ENCODE measurements around the gene DBNL.

The DBNL gene

DNA sequence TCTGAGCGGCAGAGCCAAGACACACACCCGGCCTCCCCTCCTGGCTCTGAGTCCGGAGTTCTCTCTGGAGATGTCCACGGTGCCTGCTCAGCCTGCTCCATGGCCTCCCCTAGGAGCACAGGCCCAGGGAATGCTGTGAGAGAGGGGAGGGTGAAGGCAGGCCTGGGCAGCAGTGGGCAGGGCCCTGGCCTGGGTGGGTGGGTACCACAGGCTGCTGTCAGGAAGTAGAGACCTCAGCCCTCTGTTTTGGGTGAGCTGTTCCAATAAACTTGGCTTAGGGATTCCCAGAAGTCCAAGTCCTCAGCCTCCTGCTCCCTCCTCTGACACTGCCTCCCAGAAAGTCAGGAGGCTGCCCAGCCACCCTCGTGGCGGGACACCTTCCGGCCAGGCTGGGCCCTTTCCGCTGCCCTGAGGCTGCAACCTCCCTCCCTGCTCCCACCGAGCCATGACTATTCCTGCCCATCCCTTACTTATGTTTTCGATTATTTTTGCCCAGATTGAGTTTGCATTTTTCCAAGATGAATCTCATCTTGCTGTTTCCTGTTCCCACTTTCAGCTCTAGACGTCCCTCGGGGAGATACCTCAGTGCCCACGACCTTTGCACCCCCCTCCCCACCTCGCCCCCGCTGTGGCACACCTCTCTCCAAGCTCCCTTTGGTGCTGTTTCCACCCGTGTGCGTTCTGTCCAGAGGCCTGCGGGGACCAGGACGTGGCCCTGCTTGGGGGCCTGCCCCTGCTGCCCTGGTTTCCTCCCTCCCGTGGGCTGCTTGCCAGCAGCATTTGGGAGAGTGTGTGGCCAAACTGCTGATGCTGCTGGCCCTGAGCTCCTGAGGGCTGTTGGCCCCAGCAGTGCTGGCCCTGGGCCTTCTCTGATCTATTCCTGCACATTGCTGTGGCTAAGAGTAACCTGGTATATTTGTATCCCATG lies 43.7 kb downstream of the DBNL start:
- Histone ChIP-seq H3K36me3 (ENCODE audit: control insufficient read depth, insufficient read depth, low read length) (no peaks in the 10 kb centered on the region), H3K4me3 (ENCODE audit: low read length) (no peak overlapping the region), H3K4me1 (ENCODE audit: control insufficient read depth, insufficient read depth, low read length) (no peaks in the 10 kb centered on the region), H3K9ac (ENCODE audit: low read length) (peak overlapping the region; percentile 17), H3K9me3 (ENCODE audit: control insufficient read depth, low read length) (no peaks in the 10 kb centered on the region), H3K27me3 (ENCODE audit: control insufficient read depth, insufficient read depth, low read length) (no peaks in the 10 kb centered on the region)

GRCh38 chr7:44093102-44093641 lies 48.7 kb downstream of the DBNL start:
- H3K36me3 ChIP-seq (ENCODE audit: control insufficient read depth, insufficient read depth, low read length), result no peaks in the 10 kb centered on the region
- no peaks in the 10 kb centered on the region for H3K27me3 ChIP-seq (ENCODE audit: control insufficient read depth, insufficient read depth, low read length)
- no peak overlapping the region for H3K9ac ChIP-seq (ENCODE audit: low read length)
- H3K9me3 ChIP-seq (ENCODE audit: control insufficient read depth, low read length), result no peaks in the 10 kb centered on the region
- H3K4me3 ChIP-seq (ENCODE audit: low read length), result no peak overlapping the region
- no peaks in the 10 kb centered on the region for H3K4me1 ChIP-seq (ENCODE audit: control insufficient read depth, insufficient read depth, low read length)

GRCh38 chr7:44094365-44094764 lies 49.9 kb downstream of the DBNL start:
- no peaks in the 10 kb centered on the region for H3K36me3 ChIP-seq (ENCODE audit: control insufficient read depth, insufficient read depth, low read length)
- no peaks in the 10 kb centered on the region for H3K4me1 ChIP-seq (ENCODE audit: control insufficient read depth, insufficient read depth, low read length)
- no peak overlapping the region for H3K4me3 ChIP-seq (ENCODE audit: low read length)
- no peaks in the 10 kb centered on the region for H3K9me3 ChIP-seq (ENCODE audit: control insufficient read depth, low read length)
- H3K27me3 ChIP-seq (ENCODE audit: control insufficient read depth, insufficient read depth, low read length), result no peaks in the 10 kb centered on the region
- no peak overlapping the region for H3K9ac ChIP-seq (ENCODE audit: low read length)

GRCh38 chr7:44094883-44095592 lies 50.5 kb downstream of the DBNL start:
- Histone ChIP-seq H3K9me3 (ENCODE audit: control insufficient read depth, low read length) (no peaks in the 10 kb centered on the region), H3K9ac (ENCODE audit: low read length) (no peak overlapping the region), H3K36me3 (ENCODE audit: control insufficient read depth, insufficient read depth, low read length) (no peaks in the 10 kb centered on the region), H3K27me3 (ENCODE audit: control insufficient read depth, insufficient read depth, low read length) (no peaks in the 10 kb centered on the region), H3K4me3 (ENCODE audit: low read length) (no peak overlapping the region), H3K4me1 (ENCODE audit: control insufficient read depth, insufficient read depth, low read length) (no peaks in the 10 kb centered on the region)

DNA sequence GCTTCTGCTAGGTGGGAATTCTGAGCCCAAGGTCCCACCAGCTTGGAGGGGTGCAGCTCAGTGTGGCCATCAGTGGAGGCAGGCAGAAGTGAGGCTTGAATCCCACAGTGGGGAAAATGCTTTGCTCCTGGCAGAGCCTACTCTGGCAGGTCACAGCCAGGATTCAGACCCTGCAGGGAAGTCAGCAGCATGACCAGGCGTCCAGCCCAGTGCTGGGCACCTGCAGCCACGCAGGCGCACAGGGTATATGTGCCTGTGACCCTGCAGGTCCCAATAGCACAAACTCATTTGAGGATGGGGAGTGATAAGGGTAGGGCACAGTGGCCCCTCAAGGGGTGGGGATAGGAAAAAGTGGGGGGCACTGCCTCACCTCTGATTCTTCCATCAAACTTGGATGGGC lies 51.3 kb downstream of the DBNL start:
- H3K9ac ChIP-seq (ENCODE audit: low read length), result no peak overlapping the region
- H3K4me3 ChIP-seq (ENCODE audit: low read length), result no peak overlapping the region
- peaks cover 5% of the 10 kb centered on the region for H3K4me1 ChIP-seq (ENCODE audit: control insufficient read depth, insufficient read depth, low read length)
- no peaks in the 10 kb centered on the region for H3K36me3 ChIP-seq (ENCODE audit: control insufficient read depth, insufficient read depth, low read length)
- H3K27me3 ChIP-seq (ENCODE audit: control insufficient read depth, insufficient read depth, low read length), result no peaks in the 10 kb centered on the region
- no peaks in the 10 kb centered on the region for H3K9me3 ChIP-seq (ENCODE audit: control insufficient read depth, low read length)

DNA sequence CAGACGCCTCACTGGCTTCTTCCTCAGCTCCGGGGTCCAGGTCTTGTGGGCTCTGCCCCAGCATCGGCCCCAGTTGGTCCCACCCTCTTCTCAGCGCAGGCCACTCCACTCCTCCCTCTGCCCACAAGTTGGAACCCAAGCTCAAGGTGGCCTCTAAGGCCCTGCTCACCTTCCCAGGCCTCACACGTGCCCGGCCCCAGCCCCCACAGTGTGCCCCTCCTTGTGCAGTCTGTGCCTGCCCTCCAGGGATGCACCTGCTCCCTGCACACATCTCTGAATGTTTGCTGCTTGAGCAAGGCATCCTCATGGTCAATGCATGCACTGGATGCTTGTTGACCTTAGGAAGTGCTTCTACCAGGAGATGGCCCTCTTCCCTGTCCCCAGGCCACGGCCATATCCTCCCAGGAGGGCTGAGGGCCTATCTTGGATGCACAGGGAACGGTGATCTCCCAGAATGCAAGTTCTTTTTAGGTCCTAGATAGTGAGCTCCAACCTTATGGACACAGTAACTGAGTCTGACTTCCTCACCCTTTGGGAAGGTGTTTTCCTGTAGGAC lies 51.9 kb downstream of the DBNL start:
- Histone ChIP-seq H3K36me3 (ENCODE audit: control insufficient read depth, insufficient read depth, low read length) (no peaks in the 10 kb centered on the region), H3K27me3 (ENCODE audit: control insufficient read depth, insufficient read depth, low read length) (no peaks in the 10 kb centered on the region), H3K4me3 (ENCODE audit: low read length) (no peak overlapping the region), H3K9me3 (ENCODE audit: control insufficient read depth, low read length) (no peaks in the 10 kb centered on the region), H3K9ac (ENCODE audit: low read length) (no peak overlapping the region), H3K4me1 (ENCODE audit: control insufficient read depth, insufficient read depth, low read length) (peaks cover 5% of the 10 kb centered on the region)

DNA sequence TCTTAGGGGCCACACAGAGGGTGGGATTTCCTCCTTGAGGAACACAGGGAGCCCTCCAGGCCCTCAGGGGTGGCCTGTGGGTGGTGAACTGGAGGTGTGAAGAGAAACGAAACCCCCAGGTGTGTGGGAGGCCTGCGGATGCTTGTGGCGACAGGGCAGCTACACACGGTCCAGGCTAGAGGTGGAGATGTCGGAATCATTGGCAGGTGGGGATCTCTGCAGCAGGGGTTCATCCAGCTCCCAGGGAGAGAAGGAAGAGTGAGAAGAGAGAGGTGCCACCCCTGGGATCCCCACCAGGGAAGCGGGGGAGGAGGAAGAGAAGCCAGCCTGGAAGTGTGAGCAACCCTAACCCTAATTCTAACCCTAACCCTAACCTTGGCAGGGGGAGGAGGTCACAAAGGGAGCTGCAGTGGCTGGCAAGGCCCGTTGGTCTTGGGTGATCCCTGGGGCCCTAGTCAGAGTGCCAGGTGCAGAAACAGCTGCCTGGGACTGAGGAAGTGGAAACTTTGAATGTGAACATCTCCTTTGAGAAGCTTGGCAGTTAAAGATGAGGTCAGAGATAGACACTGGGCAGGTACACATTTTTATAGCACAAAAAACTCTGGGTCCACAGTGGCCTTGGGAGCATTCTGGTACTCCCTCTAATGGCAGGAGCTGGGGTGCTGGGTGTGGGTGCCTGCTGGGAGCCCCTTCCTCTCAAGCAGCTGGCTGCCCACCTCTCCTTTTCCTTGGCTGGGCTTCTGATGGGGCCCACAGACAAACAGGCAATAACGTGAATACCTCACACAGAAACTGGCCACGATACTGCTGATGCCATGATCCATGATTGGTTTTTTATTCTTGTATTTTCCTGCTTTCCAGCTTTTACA lies 52.8 kb downstream of the DBNL start:
- Histone ChIP-seq H3K4me1 (ENCODE audit: control insufficient read depth, insufficient read depth, low read length) (peaks cover 5% of the 10 kb centered on the region), H3K9ac (ENCODE audit: low read length) (no peak overlapping the region), H3K9me3 (ENCODE audit: control insufficient read depth, low read length) (no peaks in the 10 kb centered on the region), H3K27me3 (ENCODE audit: control insufficient read depth, insufficient read depth, low read length) (peaks cover under 1% of the 10 kb centered on the region), H3K4me3 (ENCODE audit: low read length) (no peak overlapping the region), H3K36me3 (ENCODE audit: control insufficient read depth, insufficient read depth, low read length) (no peaks in the 10 kb centered on the region)

DNA sequence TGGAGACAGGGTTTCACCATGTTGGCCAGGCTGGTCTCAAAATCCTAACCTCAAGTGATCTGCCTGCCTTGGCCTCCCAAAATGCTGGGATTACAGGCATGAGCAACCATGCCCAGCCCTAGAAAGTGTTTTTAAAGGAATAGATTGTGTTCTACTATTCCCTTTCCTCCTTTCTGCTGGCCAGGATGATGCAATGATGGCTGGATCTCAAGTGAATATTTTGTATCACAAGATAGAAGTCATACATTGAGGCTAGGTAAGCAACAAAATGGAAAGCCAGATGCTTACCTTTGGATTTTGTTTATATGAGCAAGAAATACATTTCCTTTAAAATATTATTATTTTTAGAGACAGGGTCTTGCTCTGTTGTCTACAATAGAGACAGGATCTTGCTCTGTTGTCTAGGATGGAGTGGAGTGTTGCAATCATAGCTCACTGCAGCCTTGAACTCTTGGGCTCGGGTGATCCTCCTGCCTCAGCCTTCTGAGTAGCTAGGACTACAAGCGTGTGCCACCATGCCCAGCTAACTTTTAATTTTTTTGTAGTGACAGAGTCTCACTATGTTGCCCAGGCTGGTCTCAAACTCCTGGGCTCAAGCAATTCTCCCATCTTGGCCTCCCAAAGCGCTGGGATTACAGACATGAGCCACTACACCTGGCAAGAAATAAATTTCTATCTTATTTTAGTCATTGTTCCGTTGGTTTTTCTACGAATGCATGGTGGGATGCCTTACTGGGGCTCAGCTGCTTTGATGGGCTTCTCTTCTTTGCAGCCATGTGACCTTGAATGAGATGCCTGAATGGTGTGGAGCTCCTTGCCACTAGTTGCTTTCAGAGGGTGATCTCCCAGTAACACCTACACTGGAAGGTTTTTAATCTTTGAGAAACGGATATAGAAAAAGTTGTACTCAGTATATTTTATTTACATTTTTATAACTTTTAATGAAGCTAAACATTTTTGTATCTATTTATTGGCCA lies 53.9 kb downstream of the DBNL start:
- peaks cover 5% of the 10 kb centered on the region for H3K4me1 ChIP-seq (ENCODE audit: control insufficient read depth, insufficient read depth, low read length)
- H3K27me3 ChIP-seq (ENCODE audit: control insufficient read depth, insufficient read depth, low read length), result peaks cover 12% of the 10 kb centered on the region
- no peak overlapping the region for H3K9ac ChIP-seq (ENCODE audit: low read length)
- H3K9me3 ChIP-seq (ENCODE audit: control insufficient read depth, low read length), result no peaks in the 10 kb centered on the region
- H3K36me3 ChIP-seq (ENCODE audit: control insufficient read depth, insufficient read depth, low read length), result no peaks in the 10 kb centered on the region
- H3K4me3 ChIP-seq (ENCODE audit: low read length), result no peak overlapping the region

DNA sequence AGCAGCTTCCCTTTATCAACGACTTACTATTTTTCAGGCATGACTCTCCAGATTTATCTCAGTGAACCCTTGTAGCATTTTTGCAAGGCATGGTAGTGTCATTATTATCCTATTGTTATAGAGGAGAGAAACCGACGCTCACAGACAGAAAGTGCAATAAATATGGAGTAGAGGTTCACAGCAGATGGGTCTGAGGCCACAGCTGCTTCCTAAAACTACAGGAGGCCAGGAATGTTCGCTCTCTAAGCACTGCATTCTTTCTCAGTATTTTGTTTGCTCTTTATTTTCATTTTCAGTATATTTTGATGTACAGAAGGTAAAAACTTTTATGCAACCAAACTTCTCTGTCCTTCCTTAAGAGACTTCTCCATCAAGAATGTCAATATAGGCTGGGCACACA lies 55.2 kb downstream of the DBNL start:
- Histone ChIP-seq H3K4me3 (ENCODE audit: low read length) (no peak overlapping the region), H3K36me3 (ENCODE audit: control insufficient read depth, insufficient read depth, low read length) (no peaks in the 10 kb centered on the region), H3K9me3 (ENCODE audit: control insufficient read depth, low read length) (no peaks in the 10 kb centered on the region), H3K4me1 (ENCODE audit: control insufficient read depth, insufficient read depth, low read length) (peaks cover 5% of the 10 kb centered on the region), H3K27me3 (ENCODE audit: control insufficient read depth, insufficient read depth, low read length) (peaks cover 22% of the 10 kb centered on the region), H3K9ac (ENCODE audit: low read length) (no peak overlapping the region)

GRCh38 chr7:44100458-44101302 lies 56.2 kb downstream of the DBNL start:
- no peak overlapping the region for H3K4me3 ChIP-seq (ENCODE audit: low read length)
- no peaks in the 10 kb centered on the region for H3K36me3 ChIP-seq (ENCODE audit: control insufficient read depth, insufficient read depth, low read length)
- H3K9ac ChIP-seq (ENCODE audit: low read length), result no peak overlapping the region
- H3K9me3 ChIP-seq (ENCODE audit: control insufficient read depth, low read length), result no peaks in the 10 kb centered on the region
- H3K27me3 ChIP-seq (ENCODE audit: control insufficient read depth, insufficient read depth, low read length), result peaks cover 31% of the 10 kb centered on the region
- H3K4me1 ChIP-seq (ENCODE audit: control insufficient read depth, insufficient read depth, low read length), result peaks cover 5% of the 10 kb centered on the region

Data from mucosa of stomach (tissue), 1 donor.